Epithelial cell of esophagus (primary cell): Measurements from ENCODE around the gene RAPGEF3.

Experiments used
- DNase-seq: peaks from one replicate; pipeline ENCODE4 v3.0.0; 2010; ENCODE audit warnings: low read depth
- H3K4me3 ChIP-seq: 2 replicates; pipeline ENCODE4 v1.5.1; 2011; ENCODE audit warnings: mild to moderate bottlenecking, low read length, control low read depth
- TF ChIP-seq, protein P1 (sequence below): IDR thresholded peaks from 2 replicates; pipeline ENCODE4 v1.5.1; 2011; ENCODE audit warnings: low read depth, mild to moderate bottlenecking, low read length, control low read depth, inconsistent platforms; ENCODE audit not compliant: insufficient read depth; ENCODE audit errors: missing control alignments

The RAPGEF3 gene

DNA sequence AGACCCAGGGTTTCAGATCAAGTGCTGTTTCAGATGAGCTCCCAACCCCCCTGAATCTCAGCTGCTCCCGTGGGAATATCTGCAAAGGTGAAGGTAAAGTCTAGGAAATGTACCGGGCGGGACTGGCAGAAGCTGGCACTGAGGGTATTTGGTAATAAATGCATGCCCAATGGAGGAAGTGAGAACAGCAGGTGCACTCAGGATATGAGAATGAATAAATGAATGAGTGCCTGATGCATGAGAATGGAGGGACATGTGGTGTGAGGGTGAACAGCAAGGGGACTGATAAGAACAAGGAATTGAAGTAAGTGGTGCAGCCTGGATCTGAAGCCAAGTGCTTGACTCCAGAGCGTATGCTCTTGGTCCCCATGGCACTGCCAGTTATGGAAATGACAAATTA lies 11.6 kb downstream of the RAPGEF3 start:
- no peak for DNase-seq
- no peak overlapping the region for H3K4me3 ChIP-seq
- TF ChIP-seq, protein P1, sequence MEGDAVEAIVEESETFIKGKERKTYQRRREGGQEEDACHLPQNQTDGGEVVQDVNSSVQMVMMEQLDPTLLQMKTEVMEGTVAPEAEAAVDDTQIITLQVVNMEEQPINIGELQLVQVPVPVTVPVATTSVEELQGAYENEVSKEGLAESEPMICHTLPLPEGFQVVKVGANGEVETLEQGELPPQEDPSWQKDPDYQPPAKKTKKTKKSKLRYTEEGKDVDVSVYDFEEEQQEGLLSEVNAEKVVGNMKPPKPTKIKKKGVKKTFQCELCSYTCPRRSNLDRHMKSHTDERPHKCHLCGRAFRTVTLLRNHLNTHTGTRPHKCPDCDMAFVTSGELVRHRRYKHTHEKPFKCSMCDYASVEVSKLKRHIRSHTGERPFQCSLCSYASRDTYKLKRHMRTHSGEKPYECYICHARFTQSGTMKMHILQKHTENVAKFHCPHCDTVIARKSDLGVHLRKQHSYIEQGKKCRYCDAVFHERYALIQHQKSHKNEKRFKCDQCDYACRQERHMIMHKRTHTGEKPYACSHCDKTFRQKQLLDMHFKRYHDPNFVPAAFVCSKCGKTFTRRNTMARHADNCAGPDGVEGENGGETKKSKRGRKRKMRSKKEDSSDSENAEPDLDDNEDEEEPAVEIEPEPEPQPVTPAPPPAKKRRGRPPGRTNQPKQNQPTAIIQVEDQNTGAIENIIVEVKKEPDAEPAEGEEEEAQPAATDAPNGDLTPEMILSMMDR = no peak

DNA sequence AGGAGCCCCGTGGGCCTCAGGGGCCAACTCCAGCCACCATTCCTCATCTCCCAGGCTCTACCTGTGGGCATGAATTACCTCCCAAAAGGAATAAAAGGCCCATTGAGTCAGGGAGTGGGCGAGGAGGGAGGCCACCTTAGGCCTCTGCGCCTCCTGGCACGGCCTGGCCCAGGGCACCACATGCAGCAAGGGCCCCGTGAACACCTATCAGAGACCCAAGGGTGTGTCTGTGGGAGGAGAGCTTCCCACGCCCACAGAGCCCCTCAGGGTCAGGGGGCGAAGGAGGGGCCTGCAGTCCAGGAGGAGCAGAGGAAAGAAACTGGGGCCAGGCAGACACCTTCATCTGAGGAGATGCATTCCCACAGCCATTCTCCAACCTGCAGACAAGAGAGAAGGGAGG lies 12.2 kb downstream of the RAPGEF3 start:
- TF ChIP-seq, protein P1 = no peak
- no peak for DNase-seq
- H3K4me3 ChIP-seq = no peak overlapping the region

DNA sequence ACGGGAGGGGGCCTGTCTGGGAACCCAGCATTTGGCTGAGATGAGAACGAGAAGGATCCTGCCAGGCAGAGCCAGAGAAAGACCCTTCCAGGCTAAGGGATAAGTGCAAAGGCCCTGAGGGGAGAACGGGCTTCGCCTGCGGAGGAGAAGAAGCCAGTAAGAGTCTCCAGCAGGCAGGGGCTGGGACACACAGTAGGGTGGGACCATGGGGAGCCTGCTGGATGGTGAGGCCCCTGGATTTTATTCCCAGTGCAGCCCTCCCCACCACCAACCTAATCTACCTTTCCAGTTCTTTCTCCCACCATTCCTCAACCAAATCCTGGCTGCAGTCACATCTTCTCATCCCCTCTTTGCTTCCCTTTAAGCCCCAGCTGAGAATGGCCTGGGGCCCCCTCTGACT lies 12.6 kb downstream of the RAPGEF3 start:
- H3K4me3 ChIP-seq = no peak overlapping the region
- no peak for DNase-seq
- TF ChIP-seq, protein P1 = no peak

DNA sequence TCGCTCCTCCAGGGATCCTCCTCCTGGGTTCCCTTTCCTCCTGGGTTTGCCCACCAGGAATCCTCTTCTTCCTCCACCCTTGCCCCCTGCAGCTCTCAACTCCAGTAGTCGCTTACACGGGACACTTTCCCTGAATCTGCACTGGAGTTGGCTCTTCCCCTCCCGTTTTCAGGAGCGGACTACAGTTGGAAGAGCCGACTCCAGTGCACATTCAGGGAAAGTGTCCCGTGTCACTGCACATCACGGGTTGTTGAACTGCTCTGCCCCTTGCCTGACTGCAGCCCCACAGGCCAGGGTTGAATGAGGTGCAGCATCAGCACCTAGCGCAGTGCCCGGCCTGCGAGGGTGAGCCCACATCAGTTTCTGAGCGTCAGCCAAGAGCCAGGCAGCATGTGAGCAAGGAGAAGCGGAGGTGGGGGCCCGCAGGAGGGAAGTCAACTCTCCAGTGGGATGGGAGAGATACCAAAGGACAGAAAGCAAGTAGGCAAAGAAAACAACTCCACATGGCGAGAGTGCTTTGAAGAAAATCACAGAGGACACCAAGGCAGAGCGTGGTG lies 13.1 kb downstream of the RAPGEF3 start:
- H3K4me3 ChIP-seq = no peak overlapping the region
- TF ChIP-seq, protein P1 = no peak
- DNase-seq = no peak

DNA sequence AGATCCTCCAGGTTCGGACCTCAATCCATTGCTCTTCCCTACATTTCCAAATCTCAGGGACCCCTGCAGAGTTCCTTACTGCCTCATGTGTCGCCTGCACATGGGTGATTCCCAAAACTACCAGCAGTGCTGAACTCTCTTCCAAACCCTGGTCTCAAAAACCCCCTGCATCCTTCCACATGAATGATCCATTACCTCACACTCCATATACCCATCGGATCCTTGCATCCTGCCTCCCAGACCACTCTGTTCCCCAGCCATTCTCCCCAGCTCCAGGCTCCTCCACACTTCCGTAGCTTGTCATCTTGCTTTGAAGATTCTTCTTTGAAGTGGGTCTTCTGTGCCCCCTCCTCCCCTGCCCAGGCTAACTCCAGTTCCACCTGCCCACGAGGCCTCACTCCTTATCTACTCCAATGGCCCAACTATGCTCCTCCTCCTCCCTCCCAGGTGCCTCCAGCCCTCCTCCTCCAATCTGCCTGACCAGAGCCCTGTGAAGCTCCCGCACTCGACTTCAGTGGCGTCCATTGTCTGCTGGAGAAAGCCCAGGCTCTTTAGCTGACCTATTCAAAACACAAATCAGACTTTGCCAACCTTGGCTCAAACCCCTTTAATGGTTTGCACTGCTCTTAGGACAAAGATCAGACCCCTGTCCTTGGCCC lies 13.8 kb downstream of the RAPGEF3 start:
- TF ChIP-seq, protein P1 = no peak
- no peak for DNase-seq
- H3K4me3 ChIP-seq = no peak overlapping the region

DNA sequence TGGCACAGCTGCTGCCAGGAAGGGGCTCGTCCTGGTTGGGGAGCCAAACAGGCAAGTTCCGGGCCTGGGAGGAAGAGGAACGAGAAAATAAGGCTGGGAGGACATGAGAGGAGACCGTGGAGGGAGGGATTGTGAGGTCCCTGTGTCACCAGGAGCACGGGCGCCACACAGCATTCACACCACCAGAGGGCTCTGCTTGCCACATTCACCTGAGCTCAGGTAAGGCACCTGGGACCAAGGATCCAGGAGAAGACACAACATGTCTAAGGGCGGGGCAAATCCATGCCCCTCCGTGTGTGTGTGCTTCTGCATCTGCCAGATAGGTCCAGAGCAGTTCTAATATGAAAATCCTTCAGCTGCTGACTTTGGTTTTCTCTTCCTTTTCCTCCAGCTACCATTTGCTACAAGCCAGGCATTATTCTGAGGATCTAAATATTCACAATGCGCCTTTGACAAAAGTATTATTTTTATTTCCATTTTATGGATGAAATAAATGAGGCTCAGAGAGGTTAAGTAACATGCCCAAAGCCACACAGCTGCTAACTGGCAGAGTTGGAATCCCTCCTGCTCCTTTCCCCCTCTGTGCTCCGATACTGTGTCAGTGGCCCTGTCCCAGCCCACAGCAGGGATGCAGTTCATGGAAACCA lies 14.6 kb downstream of the RAPGEF3 start:
- DNase-seq = peak; percentile 89
- TF ChIP-seq, protein P1 = peak; percentile 92
- no peak overlapping the region for H3K4me3 ChIP-seq
